GM12878 (cell line): ENCODE results near the gene MT1B. TPM values are rescaled to one million over a fixed set of nuclear protein-coding genes. Genes with fewer than 3 reads are reported as not detected.

Experiments used
- ATAC-seq: fragments of 200-7000 bp; cut with Tn5 transposase; 3 replicates; pipeline ENCODE4 v1.9.1; 2020; ENCODE audit warnings: mild to moderate bottlenecking, moderate library complexity
- BruUV-seq: library from RNA; stranded (reverse); fragments of 400-500 nt; replicated peaks from 2 replicates; lab custom pipeline; 2021; lab: Mats Ljungman, UMichigan
- CTCF ChIA-PET: fragments of 300-600 bp; sonication (Branson Sonifier 250); formaldehyde crosslinking; extraction: SDS; loops from one replicate; lab custom pipeline; 2021; ENCODE audit warnings: inconsistent platforms; lab: Yijun Ruan, JAX
- POLR2A ChIA-PET: fragments of 350-600 bp; formaldehyde crosslinking; extraction: SDS; loops from one replicate; lab custom pipeline; 2021; ENCODE audit warnings: inconsistent platforms; lab: Charles Lee
- RAD21 ChIA-PET: fragments of 300-600 bp; sonication (Branson Sonifier 250); formaldehyde crosslinking; loops from one replicate; lab custom pipeline; 2023; ENCODE audit warnings: antibody characterized with exemption; ENCODE audit not compliant: unreplicated experiment; lab: Charles Lee
- SMC1A ChIA-PET: fragments of 300-600 bp; sonication (Branson Sonifier 250); formaldehyde crosslinking; loops from one replicate; lab custom pipeline; 2023; ENCODE audit not compliant: unreplicated experiment, uncharacterized antibody; lab: Charles Lee
- DNase-seq: peaks from one replicate; pipeline ENCODE4 v3.0.0-alpha.2; 2011; ENCODE audit warnings: low read depth, low spot score
- FAIRE-seq: peaks from 3 replicates; lab custom pipeline; 2011; peaks lifted over from hg19 to GRCh38; lab: Jason Lieb, UNC
- H2AFZ ChIP-seq: 2 replicates; pipeline ENCODE4 v1.6.0; 2011; ENCODE audit warnings: low read depth, low read length, control low read depth; ENCODE audit not compliant: control insufficient read depth
- H3K27ac ChIP-seq: 2 replicates; pipeline ENCODE4 v1.5.1; 2011; ENCODE audit warnings: control low read depth; ENCODE audit not compliant: control insufficient read depth, insufficient read depth
- H3K27me3 ChIP-seq, 2 experiments: replicated peaks in 1 of 2; 2 replicates each; pipeline versions ENCODE4 v1.6.0 to v1.6.1; 2011; ENCODE audit warnings: low read length in 1 of 2; ENCODE audit not compliant: control insufficient read depth in 2 of 2, insufficient read depth in 2 of 2
- H3K36me3 ChIP-seq, 2 experiments: 2 replicates each; pipeline ENCODE4 v1.5.1; 2011; ENCODE audit warnings: low read length in 1 of 2; ENCODE audit not compliant: control insufficient read depth in 2 of 2, insufficient read depth in 2 of 2
- H3K4me1 ChIP-seq: 2 replicates; pipeline ENCODE4 v1.6.1; 2011; ENCODE audit warnings: mild to moderate bottlenecking, low read length, moderate library complexity, mixed read lengths; ENCODE audit not compliant: control insufficient read depth, insufficient read depth
- H3K4me2 ChIP-seq: 2 replicates; pipeline ENCODE4 v1.6.0; 2011; ENCODE audit warnings: control low read depth; ENCODE audit not compliant: control insufficient read depth, insufficient read depth
- H3K4me3 ChIP-seq: fragments of 200-600 bp; sonication (generic); 2 replicates; pipeline ENCODE4 v1.5.1; 2016
- H3K79me2 ChIP-seq: 2 replicates; pipeline ENCODE4 v1.6.0; 2011; ENCODE audit warnings: low read length; ENCODE audit not compliant: control insufficient read depth, insufficient read depth
- H3K9ac ChIP-seq: 2 replicates; pipeline ENCODE4 v1.8.0; 2011; ENCODE audit warnings: low read length, control low read depth, mixed read lengths; ENCODE audit not compliant: control insufficient read depth, insufficient read depth
- H3K9me3 ChIP-seq: replicated peaks from 3 replicates; pipeline ENCODE4 v1.5.1; 2011; ENCODE audit warnings: mild to moderate bottlenecking, low read length; ENCODE audit not compliant: control insufficient read depth, insufficient read depth
- H4K20me1 ChIP-seq: 2 replicates; pipeline ENCODE4 v1.6.0; 2011; ENCODE audit not compliant: control insufficient read depth, insufficient read depth
- CTCF ChIP-seq, 3 experiments: IDR thresholded peaks in 2 of 3; conservative IDR thresholded peaks in 1 of 3; 2 replicates each; pipeline ENCODE4 v1.5.1; 2011; ENCODE audit warnings: low read depth in 3 of 3, low read length in 3 of 3, mild to moderate bottlenecking in 3 of 3, control low read depth in 2 of 3, moderate library complexity in 2 of 3, inconsistent platforms in 1 of 3, mixed read lengths in 1 of 3; ENCODE audit not compliant: control insufficient read depth in 2 of 3, insufficient read depth in 1 of 3; ENCODE audit errors: extremely low read depth in 1 of 3
- LARP7 ChIP-seq: fragments of 450-650 bp; IDR thresholded peaks from 2 replicates; pipeline ENCODE4 v1.6.1; 2017; ENCODE audit warnings: mild to moderate bottlenecking
- WGBS: methylation state at CpG from one replicate; pipeline ENCODE4 v1.1.6; 2016; ENCODE audit warnings: low lambda C conversion rate; ENCODE audit not compliant: insufficient replicate concordance, insufficient coverage; ENCODE audit errors: missing lambda C conversion rate; 5-methylcytosine and 5-hydroxymethylcytosine counted together
- in situ Hi-C: fragments of 300-500 bp; cut with MboI; formaldehyde crosslinking; loops from 9 replicates; pipeline ENCODE4 v1.14.3; 2018; ENCODE audit warnings: mixed read lengths
- intact Hi-C: fragments of 100-400 bp; cut with micrococcal nuclease; formaldehyde crosslinking; loops from one replicate; pipeline ENCODE4 v1.14.2; 2022; ENCODE audit not compliant: unreplicated experiment
- polyA plus RNA-seq, 11 experiments: library from polyadenylated mRNA; depleted of rRNA in 4 of 11; unstranded in 6 of 11; stranded (reverse) in 5 of 11; fragments of >200 nt; fragmentation: Nextera tagmentation in 4 of 11; fragmentation: Illumina TruSeq in 1 of 11; extraction: Ambion mirVana in 4 of 11; extraction: Trizol in 1 of 11; gene quantifications; 1 replicate in 1 of 11; 2 replicates in 10 of 11; pipeline versions ENCODE4 v1.2.1 to v1.2.3, GENCODE V29; 2011 to 2016; ENCODE audit warnings: inconsistent platforms in 2 of 11, missing spikeins in 2 of 11, low read depth in 1 of 11
- total RNA-seq, 4 experiments: library from RNA; depleted of rRNA in 3 of 4; stranded (reverse); fragments of >200 nt in 3 of 4; fragmentation: Illumina TruSeq in 1 of 4; extraction: Trizol in 1 of 4; gene quantifications; 2 replicates each; pipeline versions ENCODE4 v1.2.1 to v1.2.3, GENCODE V29; 2013 to 2021

The MT1B gene
- total and polyA plus RNA-seq, 10 of the 15 experiments (the other 5 are each of a cell fraction or from before 2014, with no cell fraction given), result not detected

GRCh38 chr16:56669005-56669839 is 17.5 kb downstream of the MT1B start, which contains the start of gene MT1H:
TSS of gene MT1H (plus strand) at chr16:56669814. CDS start at chr16:56669885, 71 bp downstream.
- Histone ChIP-seq H3K4me2 (no peak within 1 kb of the TSS), H3K36me3 (no peaks in the 10 kb centered on the region), H3K4me1 (no peaks in the 10 kb centered on the region), H3K27me3 (peaks cover 22 to 27% of the 10 kb centered on the region in 2 experiments), H3K4me3 (no peak within 1 kb of the TSS), H3K9me3 (no peaks in the 10 kb centered on the region), H4K20me1 (no peaks in the 10 kb centered on the region), H2AFZ (no peak within 1 kb of the TSS), H3K27ac (no peak within 1 kb of the TSS), H3K9ac (no peak within 1 kb of the TSS), H3K79me2 (no peaks in the 10 kb centered on the region)
- ChIA-PET POLR2A (no interaction called here), RAD21 (no interaction called here), SMC1A (interaction anchor here (1.6 kb wide), 1 partner anchor 33 kb away, joined by 5 read pairs; no protein-coding TSS in a partner anchor), CTCF (interaction anchor here (1.6 kb wide), 1 partner anchor 155 kb away, joined by 3 read pairs; no protein-coding TSS in a partner anchor)
- WGBS, result 25% methylated on average over 35 of the region's 38 CpGs
- BruUV-seq, result no TSS peak
- in situ Hi-C loops (no loop called here), intact Hi-C loops (no loop called here)
- TF ChIP-seq LARP7 (0 out of 2 replicates have a peak, but pooled peaks have one; percentile 54), CTCF (IDR thresholded peaks at IDR 0.05 in 2 of 3, conservative IDR thresholded peaks at IDR 0.05 in 1 of 3; ENCODE audit: control insufficient read depth in 2 of 3, extremely low read depth in 1 of 3, insufficient read depth in 1 of 3, low read depth in 3 of 3, low read length in 3 of 3) (no peak)
- no peak for DNase-seq
- no peak for FAIRE-seq
- peak; percentile 57 for ATAC-seq
